Measurements from ENCODE around the gene MBP.

MBP gene

GRCh38 chr18:77127769-77128671 is 4.6 kb downstream of the MBP start:
- in situ Hi-C loops (cut with HindIII; ENCODE audit: low pct_unique_long_range_greater_than_20kb, low sequenced_read_pairs), result no loop called here
- DNase-seq (ENCODE audit: low read depth in 1 of 2, low spot score in 1 of 2), result peak in 1 of 2 experiments; percentile 69
- no peak for TF ChIP-seq JUND (IDR thresholded peaks at IDR 0.05; ENCODE audit: low read depth)

GRCh38 chr18:77124452-77124922 is 8.1 kb downstream of the MBP start:
- in situ Hi-C loops (cut with HindIII; ENCODE audit: low pct_unique_long_range_greater_than_20kb, low sequenced_read_pairs), result no loop called here
- DNase-seq (ENCODE audit: low read depth in 1 of 2, low spot score in 1 of 2), result no peak
- no peak for TF ChIP-seq JUND (IDR thresholded peaks at IDR 0.05; ENCODE audit: low read depth)

GRCh38 chr18:77123320-77124231 is 9.0 kb downstream of the MBP start:
- in situ Hi-C loops (cut with HindIII; ENCODE audit: low pct_unique_long_range_greater_than_20kb, low sequenced_read_pairs), result no loop called here
- no peak for TF ChIP-seq JUND (IDR thresholded peaks at IDR 0.05; ENCODE audit: low read depth)
- no peak for DNase-seq (ENCODE audit: low read depth in 1 of 2, low spot score in 1 of 2)

- no peak for DNase-seq (ENCODE audit: low read depth in 1 of 2, low spot score in 1 of 2)
- in situ Hi-C loops (cut with HindIII; ENCODE audit: low pct_unique_long_range_greater_than_20kb, low sequenced_read_pairs), result no loop called here
- TF ChIP-seq JUND (IDR thresholded peaks at IDR 0.05; ENCODE audit: low read depth), result no peak
Observed at GRCh38 chr18:77121523-77121922, 11.1 kb downstream of the MBP start.

- no peak for DNase-seq (ENCODE audit: low read depth in 1 of 2, low spot score in 1 of 2)
- no peak for TF ChIP-seq JUND (IDR thresholded peaks at IDR 0.05; ENCODE audit: low read depth)
- in situ Hi-C loops (cut with HindIII; ENCODE audit: low pct_unique_long_range_greater_than_20kb, low sequenced_read_pairs), result no loop called here
Observed at GRCh38 chr18:77119851-77120491, 12.6 kb downstream of the MBP start.

- no peak for TF ChIP-seq JUND (IDR thresholded peaks at IDR 0.05; ENCODE audit: low read depth)
- DNase-seq (ENCODE audit: low read depth in 1 of 2, low spot score in 1 of 2), result no peak
- in situ Hi-C loops (cut with HindIII; ENCODE audit: low pct_unique_long_range_greater_than_20kb, low sequenced_read_pairs), result no loop called here
Observed at GRCh38 chr18:77119101-77119850, 13.3 kb downstream of the MBP start.

GRCh38 chr18:77118256-77119090 is 14.1 kb downstream of the MBP start:
- no peak for DNase-seq (ENCODE audit: low read depth in 1 of 2, low spot score in 1 of 2)
- in situ Hi-C loops (cut with HindIII; ENCODE audit: low pct_unique_long_range_greater_than_20kb, low sequenced_read_pairs), result no loop called here
- TF ChIP-seq JUND (IDR thresholded peaks at IDR 0.05; ENCODE audit: low read depth), result no peak

- in situ Hi-C loops (cut with HindIII; ENCODE audit: low pct_unique_long_range_greater_than_20kb, low sequenced_read_pairs), result no loop called here
- no peak for DNase-seq (ENCODE audit: low read depth in 1 of 2, low spot score in 1 of 2)
- TF ChIP-seq JUND (IDR thresholded peaks at IDR 0.05; ENCODE audit: low read depth), result no peak
Observed at GRCh38 chr18:77116201-77117080, 16.1 kb downstream of the MBP start.

GRCh38 chr18:77115192-77115953 is 17.2 kb downstream of the MBP start:
- TF ChIP-seq JUND (IDR thresholded peaks at IDR 0.05; ENCODE audit: low read depth), result no peak
- in situ Hi-C loops (cut with HindIII; ENCODE audit: low pct_unique_long_range_greater_than_20kb, low sequenced_read_pairs), result no loop called here
- DNase-seq (ENCODE audit: low read depth in 1 of 2, low spot score in 1 of 2), result no peak
